ENCODE data around the gene TRAPPC1. TPM values are rescaled to one million over a fixed set of nuclear protein-coding genes. Genes with fewer than 3 reads are reported as not detected.

Gene TRAPPC1
- total RNA-seq, 1 experiment from 2014 or later, result 132 TPM

GRCh38 chr17:7927596-7927995 is 4.2 kb downstream of the TRAPPC1 start:
- no peak overlapping the region for H3K56ac ChIP-seq (ENCODE audit: insufficient read length, low read depth, low read length)
- no peak overlapping the region for H3K27ac ChIP-seq (ENCODE audit: insufficient read length, low read depth, low read length)
- no peak overlapping the region for H3K18ac ChIP-seq (ENCODE audit: insufficient read length, low read depth, low read length)
- peak; percentile 32 for DNase-seq
- H2BK12ac ChIP-seq (ENCODE audit: insufficient read length, low read depth, low read length), result no peak overlapping the region
- Mint-ChIP-seq H3K36me3 (ENCODE audit: insufficient read depth in 1 of 3, low read depth in 3 of 3) (no peaks in the 10 kb centered on the region; a peak in 2 of 7 replicates), H3K27me3 (ENCODE audit: low read depth) (peaks cover 70% of the 10 kb centered on the region), H3K27ac (no peak overlapping the region), H3K9me3 (no peaks in the 10 kb centered on the region), H3K4me1 (peaks cover 21 to 25% of the 10 kb centered on the region in 2 experiments), H3K4me3 (no peak overlapping the region)
- H3K79me1 ChIP-seq (ENCODE audit: insufficient read depth, low read depth, low read length, poor library complexity, severe bottlenecking), result no peaks in the 10 kb centered on the region
- H2BK5ac ChIP-seq (ENCODE audit: insufficient read length, low read length), result no peak overlapping the region
- no peak overlapping the region for H3T11ph ChIP-seq (ENCODE audit: low read length)
- peaks cover 9% of the 10 kb centered on the region for H3K23me2 ChIP-seq (ENCODE audit: insufficient read length, low read depth, low read length, poor library complexity, severe bottlenecking)
- H3K4me2 ChIP-seq (ENCODE audit: insufficient read depth, insufficient read length, low read length), result no peak overlapping the region
- no peaks in the 10 kb centered on the region for H4K20me1 ChIP-seq (ENCODE audit: control insufficient read depth, insufficient read depth, insufficient read length)
- H3K14ac ChIP-seq (ENCODE audit: insufficient read depth, low read length), result no peak overlapping the region
- H2BK20ac ChIP-seq (ENCODE audit: low read depth, low read length, poor library complexity, severe bottlenecking), result no peak overlapping the region
- no CpG with 5 or more reads among the region's 3 CpGs for WGBS (ENCODE audit: extremely low coverage, insufficient read length, low lambda C conversion rate)
- no peaks in the 10 kb centered on the region for H3K9me3 ChIP-seq (ENCODE audit: control insufficient read depth, low read depth, low read length)
- H2AK5ac ChIP-seq (ENCODE audit: insufficient read length, low read length), result no peak overlapping the region
- no peak overlapping the region for H4K8ac ChIP-seq (replicated peaks; ENCODE audit: insufficient read length, low read depth, low read length)
- TF ChIP-seq CTCF (conservative IDR thresholded peaks at IDR 0.05), result 0 out of 3 replicates have a peak, but pooled peaks have one; percentile 8
- peaks cover 30% of the 10 kb centered on the region; the same call in 1 of the 2 replicates for H3K27me3 ChIP-seq (ENCODE audit: insufficient read depth, low read length)
- no peak overlapping the region for H3K4ac ChIP-seq (ENCODE audit: low read depth, low read length)
- H3K4me1 ChIP-seq (ENCODE audit: insufficient read depth, low read length), result no peaks in the 10 kb centered on the region
- H3K23ac ChIP-seq (ENCODE audit: insufficient read length, low read depth, low read length), result no peak overlapping the region
- no peaks in the 10 kb centered on the region for H3K79me2 ChIP-seq (ENCODE audit: insufficient read depth, low read length)
- H2BK120ac ChIP-seq (ENCODE audit: low read depth, low read length, poor library complexity, severe bottlenecking), result no peak overlapping the region
- H4K91ac ChIP-seq (ENCODE audit: insufficient read length, low read depth, low read length), result no peak overlapping the region
- H4K5ac ChIP-seq (ENCODE audit: insufficient read length, low read depth, low read length), result no peak overlapping the region
- H2BK15ac ChIP-seq (ENCODE audit: low read depth, low read length), result no peak overlapping the region
- no peak overlapping the region for H3K9ac ChIP-seq (ENCODE audit: extremely low read depth, insufficient read length, low read length)
- no peak overlapping the region for H2AFZ ChIP-seq (ENCODE audit: low read length)
